Ureter (tissue), 1 donor: ENCODE data around the gene NCAM2. TPM values are rescaled to one million over a fixed set of nuclear protein-coding genes. Genes with fewer than 3 reads are reported as not detected.
"Not testable (repeated sequence)": the region's sequence is repeated elsewhere in the genome, so short reads cannot be mapped to it uniquely, and the experiment has no call there.

Source experiments
- DNase-seq: peaks from one replicate; pipeline ENCODE4 v3.0.0-alpha.2; 2020; ENCODE audit warnings: low spot score
- total RNA-seq: library from RNA; stranded (reverse); gene quantifications from one replicate; pipeline ENCODE4 v1.2.4, GENCODE V29; 2023
- donor health status: DM: yes; HTN: yes; CAD: no.

Gene NCAM2
- total RNA-seq, 1 donor from 2014 or later, result 3.7 TPM

GRCh38 chr21:21103692-21104091 lies 105.5 kb downstream of the NCAM2 start:
- no peak for DNase-seq

- no peak for DNase-seq
Measured at GRCh38 chr21:21109736-21110135, 111.5 kb downstream of the NCAM2 start.

GRCh38 chr21:21111309-21111920 lies 113.2 kb downstream of the NCAM2 start:
- no peak for DNase-seq

- no peak for DNase-seq
Measured at GRCh38 chr21:21114461-21114860, 116.3 kb downstream of the NCAM2 start.

GRCh38 chr21:21119091-21119490 lies 120.9 kb downstream of the NCAM2 start:
- DNase-seq, result no peak

- DNase-seq, result no peak
Measured at GRCh38 chr21:21122680-21123079, 124.5 kb downstream of the NCAM2 start.

GRCh38 chr21:21132390-21132789 lies 134.2 kb downstream of the NCAM2 start:
- no peak for DNase-seq

GRCh38 chr21:21137986-21138385 lies 139.8 kb downstream of the NCAM2 start:
- DNase-seq, result no peak

- no peak for DNase-seq
Measured at GRCh38 chr21:21146587-21147373, 148.6 kb downstream of the NCAM2 start.

GRCh38 chr21:21147374-21147745 lies 149.2 kb downstream of the NCAM2 start:
- DNase-seq, result no peak

- DNase-seq, result no peak
Measured at GRCh38 chr21:21148009-21148408, 149.8 kb downstream of the NCAM2 start.

- no peak for DNase-seq
Measured at GRCh38 chr21:21148514-21148913, 150.3 kb downstream of the NCAM2 start.

- DNase-seq, result not testable (repeated sequence)
Measured at GRCh38 chr21:21149445-21149844, 151.2 kb downstream of the NCAM2 start.

- no peak for DNase-seq
Measured at GRCh38 chr21:21151231-21151630, 153.0 kb downstream of the NCAM2 start.

- no peak for DNase-seq
Measured at GRCh38 chr21:21156397-21156796, 158.2 kb downstream of the NCAM2 start.

- DNase-seq, result no peak
Measured at GRCh38 chr21:21156957-21157356, 158.7 kb downstream of the NCAM2 start.

- no peak for DNase-seq
Measured at GRCh38 chr21:21158376-21158918, 160.2 kb downstream of the NCAM2 start.

GRCh38 chr21:21159253-21159899 lies 161.2 kb downstream of the NCAM2 start:
- DNase-seq, result no peak

GRCh38 chr21:21162786-21163185 lies 164.6 kb downstream of the NCAM2 start:
- no peak for DNase-seq

GRCh38 chr21:21163904-21164303 lies 165.7 kb downstream of the NCAM2 start:
- peak; percentile 45 for DNase-seq

- DNase-seq, result no peak
Measured at GRCh38 chr21:21165063-21165645, 166.9 kb downstream of the NCAM2 start.

GRCh38 chr21:21174676-21175075 lies 176.5 kb downstream of the NCAM2 start:
- no peak for DNase-seq
